K562 (cell line): ENCODE data around the gene TACR2. TPM values are rescaled to one million over a fixed set of nuclear protein-coding genes. Genes with fewer than 3 reads are reported as not detected.
"Not testable (repeated sequence)": the region's sequence is repeated elsewhere in the genome, so short reads cannot be mapped to it uniquely, and the experiment has no call there.

ENCODE experiments used
- ATAC-seq: fragments of 200-7000 bp; cut with Tn5 transposase; 3 replicates; pipeline ENCODE4 v1.9.1; 2020; ENCODE audit warnings: moderate library complexity
- BruUV-seq: library from RNA; stranded (reverse); fragments of 400-500 nt; replicated peaks from 2 replicates; lab custom pipeline; 2021; lab: Mats Ljungman, UMichigan
- CTCF ChIA-PET: fragments of 300-600 bp; formaldehyde crosslinking; extraction: SDS; loops from one replicate; lab custom pipeline; 2021; ENCODE audit warnings: low intra/inter-chr PET ratio; lab: Yijun Ruan, JAX
- POLR2A ChIA-PET: fragments of 300-600, 350-650 bp; sonication (Branson Sonifier 250); formaldehyde crosslinking; extraction: SDS; loops from one replicate; lab custom pipeline; 2021; ENCODE audit warnings: antibody characterized with exemption, inconsistent platforms; lab: Yijun Ruan, JAX
- DNase-seq, 4 experiments: peaks; one replicate each; pipeline versions ENCODE4 v3.0.0 to v3.0.0-alpha.2; 2011 to 2018; ENCODE audit warnings: low spot score in 3 of 4, mixed read lengths in 3 of 4; ENCODE audit errors: extremely low read depth in 1 of 4
- FAIRE-seq: peaks from 2 replicates; lab custom pipeline; 2011; peaks lifted over from hg19 to GRCh38; lab: Jason Lieb, UNC
- H2AFZ ChIP-seq: 2 replicates; pipeline ENCODE4 v1.6.0; 2011; ENCODE audit warnings: low read depth, low read length, control low read depth, inconsistent platforms
- H3K27ac ChIP-seq: fragments of 200-600 bp; 3 replicates; pipeline ENCODE4 v1.8.0; 2011; ENCODE audit warnings: low read depth, mild to moderate bottlenecking, control low read depth, inconsistent platforms, low read length, moderate library complexity, mixed read lengths; ENCODE audit errors: extremely low read depth
- H3K27me3 ChIP-seq, 2 experiments: fragments of 300-600 bp in 1 of 2; 2 replicates in 1 of 2; 3 replicates in 1 of 2; pipeline versions ENCODE4 v1.6.0 to v1.8.0; 2011; ENCODE audit warnings: inconsistent platforms in 2 of 2, low read length in 2 of 2, mild to moderate bottlenecking in 1 of 2, mixed read lengths in 1 of 2, moderate library complexity in 1 of 2; ENCODE audit not compliant: control insufficient read depth in 2 of 2, insufficient read depth in 2 of 2
- H3K36me3 ChIP-seq: fragments of 300-600 bp; 3 replicates; pipeline ENCODE4 v1.8.0; 2011; ENCODE audit warnings: mild to moderate bottlenecking, low read length, inconsistent platforms; ENCODE audit not compliant: control insufficient read depth, insufficient read depth
- H3K4me1 ChIP-seq, 2 experiments: fragments of 200-600 bp in 1 of 2; replicated peaks in 1 of 2; 2 replicates in 1 of 2; 3 replicates in 1 of 2; pipeline versions ENCODE4 v1.5.1 to v1.8.0; 2011; ENCODE audit warnings: inconsistent platforms in 2 of 2, low read length in 2 of 2, mild to moderate bottlenecking in 1 of 2, mixed read lengths in 1 of 2, moderate library complexity in 1 of 2; ENCODE audit not compliant: control insufficient read depth in 2 of 2, insufficient read depth in 2 of 2
- H3K4me2 ChIP-seq: 2 replicates; pipeline ENCODE4 v1.6.1; 2011; ENCODE audit warnings: low read length, control low read depth, inconsistent platforms, mixed read lengths; ENCODE audit not compliant: insufficient read depth
- H3K4me3 ChIP-seq: fragments of 200-600 bp; sonication (generic), shearing (Covaris generic); 2 replicates; pipeline ENCODE4 v1.5.1; 2016; ENCODE audit warnings: control low read depth, inconsistent platforms
- H3K79me2 ChIP-seq: fragments of 200-600 bp; 3 replicates; pipeline ENCODE4 v1.8.0; 2011; ENCODE audit warnings: low read length, inconsistent platforms; ENCODE audit not compliant: control insufficient read depth, insufficient read depth
- H3K9ac ChIP-seq, 2 experiments: 2 replicates each; pipeline versions ENCODE4 v1.6.0 to v1.6.1; 2011; ENCODE audit warnings: low read depth in 2 of 2, low read length in 2 of 2, control low read depth in 1 of 2, inconsistent platforms in 1 of 2, mild to moderate bottlenecking in 1 of 2, mixed read lengths in 1 of 2; ENCODE audit not compliant: insufficient read depth in 1 of 2
- H3K9me1 ChIP-seq: one replicate; pipeline ENCODE4 v1.6.0; 2011; ENCODE audit warnings: inconsistent platforms, mild to moderate bottlenecking, low read length, moderate library complexity; ENCODE audit not compliant: control insufficient read depth, insufficient read depth
- H3K9me3 ChIP-seq: replicated peaks from 2 replicates; pipeline ENCODE4 v1.5.1; 2011; ENCODE audit warnings: low read depth, low read length, inconsistent platforms; ENCODE audit not compliant: control insufficient read depth, insufficient read depth
- H4K20me1 ChIP-seq: replicated peaks from 2 replicates; pipeline ENCODE4 v1.6.1; 2011; ENCODE audit warnings: low read length, inconsistent platforms, mixed read lengths; ENCODE audit not compliant: control insufficient read depth, insufficient read depth
- CREM ChIP-seq: IDR thresholded peaks from 2 replicates; pipeline ENCODE4 v1.6.1; 2014; ENCODE audit warnings: antibody characterized with exemption, low read depth
- ESRRA ChIP-seq: fragments of 450-650 bp; IDR thresholded peaks from 2 replicates; pipeline ENCODE4 v1.6.1; 2014; ENCODE audit warnings: low read depth, mild to moderate bottlenecking, moderate library complexity, borderline replicate concordance
- FOS ChIP-seq: IDR thresholded peaks from 3 replicates; pipeline ENCODE4 v1.6.1; 2011; ENCODE audit not compliant: insufficient read length; ENCODE audit errors: extremely low read depth
- NR1H2 ChIP-seq: sonication (generic); formaldehyde crosslinking; IDR thresholded peaks from 2 replicates; pipeline ENCODE4 v1.4.0; 2020; ENCODE audit warnings: mild to moderate bottlenecking, missing genetic modification reagents
- RAD21 ChIP-seq, 2 experiments: fragments of 250-450 bp in 1 of 2; fragments of 450-650 bp in 1 of 2; sonication (Bioruptor Pico) in 1 of 2; formaldehyde crosslinking in 1 of 2; IDR thresholded peaks in 1 of 2; conservative IDR thresholded peaks in 1 of 2; 2 replicates each; pipeline versions ENCODE4 v1.4.0 to v1.8.0; 2020 to 2022; ENCODE audit warnings: mild to moderate bottlenecking in 2 of 2, moderate library complexity in 1 of 2
- RCOR1 ChIP-seq, 2 experiments: IDR thresholded peaks; 2 replicates each; pipeline ENCODE4 v1.6.1; 2012; ENCODE audit warnings: low read depth in 2 of 2, low read length in 2 of 2, borderline replicate concordance in 1 of 2, improper control_type of control experiment in 1 of 2
- SUPT5H ChIP-seq: fragments of 450-650 bp; IDR thresholded peaks from 2 replicates; pipeline ENCODE4 v1.6.1; 2016
- WGBS: fragments of 100-300 bp; shearing (Covaris generic); methylation state at CpG from one replicate; pipeline ENCODE4 v1.1.6; 2016; ENCODE audit warnings: low coverage, mixed read lengths; ENCODE audit not compliant: insufficient coverage; ENCODE audit errors: missing lambda C conversion rate; 5-methylcytosine and 5-hydroxymethylcytosine counted together
- in situ Hi-C: fragments of 300-500 bp; cut with MboI; formaldehyde crosslinking; loops from 4 replicates; pipeline ENCODE4 v1.15.0; 2018; ENCODE audit warnings: inconsistent platforms, mixed read lengths
- intact Hi-C: fragments of 100-400 bp; cut with micrococcal nuclease; formaldehyde crosslinking; loops from 2 replicates; pipeline ENCODE4 v1.14.2; 2022
- polyA plus RNA-seq, 8 experiments: library from polyadenylated mRNA; depleted of rRNA in 4 of 8; stranded (reverse) in 5 of 8; unstranded in 3 of 8; fragments of >200 nt; fragmentation: Nextera tagmentation in 2 of 8; fragmentation: Illumina TruSeq in 1 of 8; extraction: Ambion mirVana in 2 of 8; extraction: Trizol in 1 of 8; gene quantifications; 2 replicates each; pipeline versions ENCODE4 v1.2.1 to v1.2.3, GENCODE V29; 2011 to 2014; ENCODE audit warnings: inconsistent platforms in 1 of 8, missing spikeins in 1 of 8
- total RNA-seq, 7 experiments: library from RNA; depleted of rRNA in 6 of 7; stranded (reverse); fragments of >200 nt in 6 of 7; fragmentation: Illumina TruSeq in 2 of 7; extraction: Trizol in 2 of 7; gene quantifications; 2 replicates each; pipeline versions ENCODE4 v1.2.1 to v1.2.3, GENCODE V29; 2011 to 2021; ENCODE audit warnings: low replicate concordance in 1 of 7
- TF ChIP-seq, protein P1 (sequence below): fragments of 450-650 bp; formaldehyde crosslinking; conservative IDR thresholded peaks from 2 replicates; pipeline ENCODE4 v1.4.0; 2022; ENCODE audit warnings: mild to moderate bottlenecking, missing genetic modification characterization
- TF ChIP-seq, protein P2 (sequence below), 3 experiments: IDR thresholded peaks in 2 of 3; conservative IDR thresholded peaks in 1 of 3; 2 replicates each; pipeline ENCODE4 v1.5.1; 2011 to 2012; ENCODE audit warnings: low read length in 3 of 3, mild to moderate bottlenecking in 3 of 3, control low read depth in 2 of 3, improper control_type of control experiment in 1 of 3, inconsistent platforms in 1 of 3, low read depth in 1 of 3, mixed read lengths in 1 of 3, moderate library complexity in 1 of 3; ENCODE audit not compliant: insufficient read depth in 2 of 3

Gene TACR2
- total and polyA plus RNA-seq, 9 of the 15 experiments (the other 6 are each of a cell fraction or from before 2014, with no cell fraction given): not detected

DNA sequence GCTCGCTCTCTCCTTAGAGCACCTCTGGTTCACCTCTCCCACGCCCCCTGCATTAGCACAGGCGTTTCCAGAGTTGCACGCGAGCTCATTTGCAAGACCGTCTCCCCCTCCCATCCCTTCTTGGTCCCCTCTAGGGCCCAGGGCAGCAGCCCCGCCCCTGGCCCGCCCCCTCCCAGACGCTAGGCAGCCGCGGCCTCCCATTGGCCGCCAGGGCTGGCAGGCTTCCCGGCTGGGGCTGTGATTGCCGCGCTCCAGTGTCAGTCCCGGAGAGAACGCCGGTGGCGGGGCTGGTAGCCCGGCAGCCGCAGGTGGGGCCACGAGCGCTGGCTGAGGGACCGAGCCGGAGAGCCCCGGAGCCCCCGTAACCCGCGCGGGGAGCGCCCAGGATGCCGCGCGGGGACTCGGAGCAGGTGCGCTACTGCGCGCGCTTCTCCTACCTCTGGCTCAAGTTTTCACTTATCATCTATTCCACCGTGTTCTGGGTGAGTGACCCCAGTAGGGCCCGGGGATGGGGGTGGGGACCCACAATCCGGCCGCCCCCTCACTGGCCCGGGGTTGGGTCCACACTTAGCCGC lies 34.6 kb upstream of the TACR2 start, which contains the start of gene TSPAN15 (continued):
- TF ChIP-seq FOS: peak; percentile 85
- TF ChIP-seq CREM: 0 out of 2 replicates have a peak, but pooled peaks have one; percentile 15

DNA sequence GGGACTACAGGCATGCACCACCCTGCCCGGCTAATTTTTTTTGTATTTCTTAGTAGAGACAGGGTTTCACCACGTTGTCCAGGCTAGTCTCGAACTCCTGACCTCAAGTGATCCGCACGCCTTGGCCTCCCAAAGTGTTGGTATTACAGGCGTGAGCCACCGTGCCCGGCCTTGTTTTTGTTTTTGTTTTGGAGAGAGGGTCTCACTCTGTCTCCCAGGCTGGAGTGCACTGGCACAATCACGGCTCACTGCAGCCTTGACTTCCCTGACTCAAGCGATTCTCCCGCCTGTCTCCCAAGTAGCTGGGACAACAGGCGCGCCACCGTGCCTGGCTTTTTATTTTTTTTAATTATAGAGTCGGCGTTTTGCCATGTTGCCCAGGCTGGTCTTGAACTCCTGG lies 33.7 kb upstream of the TACR2 start:
- in situ Hi-C loops, CTCF ChIA-PET, H3K9me3 ChIP-seq, H3K27me3 ChIP-seq, H3K9ac ChIP-seq, H3K36me3 ChIP-seq, H4K20me1 ChIP-seq, DNase-seq, H3K79me2 ChIP-seq, ATAC-seq, H3K4me2 ChIP-seq, intact Hi-C loops, H3K4me3 ChIP-seq, H3K9me1 ChIP-seq, BruUV-seq, H3K27ac ChIP-seq, FAIRE-seq: not testable (repeated sequence)
- POLR2A ChIA-PET: interaction anchor here (0.6 to 1.8 kb wide), 4 partner anchors 11 to 583 kb away, joined by 3 to 6 read pairs (median 4); no protein-coding TSS in a partner anchor
- WGBS: 65% methylated on average over 16 of the region's 16 CpGs
- Histone ChIP-seq H3K4me1 (peaks cover 14 to 15% of the 10 kb centered on the region in 2 experiments), H2AFZ (peak overlapping the region; percentile 20; the same call in 1 of the 2 replicates)

DNA sequence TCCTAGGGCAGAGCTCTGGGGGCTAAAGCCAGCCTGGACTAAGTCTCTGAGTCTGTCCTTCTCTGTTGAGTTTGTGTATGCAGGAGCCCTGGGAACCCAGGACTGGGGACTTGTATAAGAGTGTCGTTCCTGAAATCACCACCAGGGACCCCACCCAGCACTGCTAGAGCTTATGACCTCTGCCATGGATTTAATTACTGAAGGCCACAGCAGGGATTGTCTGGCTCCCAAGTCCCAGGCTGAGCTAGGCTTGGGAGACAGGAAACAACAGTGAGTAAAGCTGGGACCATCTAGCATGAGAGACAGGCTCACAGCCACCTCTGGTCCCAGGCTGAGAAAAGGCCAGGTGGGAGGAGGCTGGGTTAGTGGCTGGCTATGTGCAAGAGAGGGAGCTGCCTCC lies 33.1 kb upstream of the TACR2 start:
- ATAC-seq (peak; percentile 86), DNase-seq (peak; percentile 54 to 70 (median 66)), FAIRE-seq (peak; percentile 87)
- ChIA-PET CTCF (no interaction called here), POLR2A (interaction anchor here (0.6 to 1.3 kb wide), 7 partner anchors 13 to 1195 kb away, joined by 3 to 5 read pairs (median 3); no protein-coding TSS in a partner anchor)
- 0 out of 5 replicates have a peak, but pooled peaks cover 0 to 9% of the 10 kb centered on the region in 2 experiments for H3K27me3 ChIP-seq
- no peaks in the 10 kb centered on the region for H4K20me1 ChIP-seq
- peaks cover 14 to 15% of the 10 kb centered on the region in 2 experiments for H3K4me1 ChIP-seq
- no peaks in the 10 kb centered on the region for H3K9me3 ChIP-seq
- no TSS peak for BruUV-seq
- H3K36me3 ChIP-seq: no peaks in the 10 kb centered on the region
- no peaks in the 10 kb centered on the region for H3K79me2 ChIP-seq
- intact Hi-C loops (loop anchor here (5.0 kb wide), 1 partner anchor 37 kb away; no protein-coding TSS in a partner anchor), in situ Hi-C loops (no loop called here)
- no peak overlapping the region for H2AFZ ChIP-seq
- no peak overlapping the region for H3K27ac ChIP-seq
- 0% methylated on average over 1 of the region's 1 CpG for WGBS
- no peak overlapping the region for H3K9ac ChIP-seq
- H3K4me3 ChIP-seq: no peak overlapping the region
- H3K4me2 ChIP-seq: no peak overlapping the region
- H3K9me1 ChIP-seq: no peaks in the 10 kb centered on the region
- TF ChIP-seq ESRRA (peak; percentile 29; the same call in 1 of the 2 replicates), RCOR1 (IDR thresholded peaks at IDR 0.05; ENCODE audit: borderline replicate concordance in 1 of 2, low read depth in 2 of 2, low read length in 2 of 2) (0 out of 4 replicates have a peak, but pooled peaks of 1 of the 2 experiments have one; percentile 13), RAD21 (CRISPR knock-in tag; conservative IDR thresholded peaks at IDR 0.05 in 1 of 2, IDR thresholded peaks at IDR 0.05 in 1 of 2) (peak in 1 of 2 experiments; percentile 35; a peak in 2 of 4 replicates), NR1H2 (CRISPR knock-in tag) (no peak), SUPT5H (no peak)
- TF ChIP-seq, protein P1, sequence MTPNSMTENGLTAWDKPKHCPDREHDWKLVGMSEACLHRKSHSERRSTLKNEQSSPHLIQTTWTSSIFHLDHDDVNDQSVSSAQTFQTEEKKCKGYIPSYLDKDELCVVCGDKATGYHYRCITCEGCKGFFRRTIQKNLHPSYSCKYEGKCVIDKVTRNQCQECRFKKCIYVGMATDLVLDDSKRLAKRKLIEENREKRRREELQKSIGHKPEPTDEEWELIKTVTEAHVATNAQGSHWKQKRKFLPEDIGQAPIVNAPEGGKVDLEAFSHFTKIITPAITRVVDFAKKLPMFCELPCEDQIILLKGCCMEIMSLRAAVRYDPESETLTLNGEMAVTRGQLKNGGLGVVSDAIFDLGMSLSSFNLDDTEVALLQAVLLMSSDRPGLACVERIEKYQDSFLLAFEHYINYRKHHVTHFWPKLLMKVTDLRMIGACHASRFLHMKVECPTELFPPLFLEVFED (CRISPR knock-in tag): no peak
- TF ChIP-seq, protein P2, sequence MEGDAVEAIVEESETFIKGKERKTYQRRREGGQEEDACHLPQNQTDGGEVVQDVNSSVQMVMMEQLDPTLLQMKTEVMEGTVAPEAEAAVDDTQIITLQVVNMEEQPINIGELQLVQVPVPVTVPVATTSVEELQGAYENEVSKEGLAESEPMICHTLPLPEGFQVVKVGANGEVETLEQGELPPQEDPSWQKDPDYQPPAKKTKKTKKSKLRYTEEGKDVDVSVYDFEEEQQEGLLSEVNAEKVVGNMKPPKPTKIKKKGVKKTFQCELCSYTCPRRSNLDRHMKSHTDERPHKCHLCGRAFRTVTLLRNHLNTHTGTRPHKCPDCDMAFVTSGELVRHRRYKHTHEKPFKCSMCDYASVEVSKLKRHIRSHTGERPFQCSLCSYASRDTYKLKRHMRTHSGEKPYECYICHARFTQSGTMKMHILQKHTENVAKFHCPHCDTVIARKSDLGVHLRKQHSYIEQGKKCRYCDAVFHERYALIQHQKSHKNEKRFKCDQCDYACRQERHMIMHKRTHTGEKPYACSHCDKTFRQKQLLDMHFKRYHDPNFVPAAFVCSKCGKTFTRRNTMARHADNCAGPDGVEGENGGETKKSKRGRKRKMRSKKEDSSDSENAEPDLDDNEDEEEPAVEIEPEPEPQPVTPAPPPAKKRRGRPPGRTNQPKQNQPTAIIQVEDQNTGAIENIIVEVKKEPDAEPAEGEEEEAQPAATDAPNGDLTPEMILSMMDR (IDR thresholded peaks at IDR 0.05 in 2 of 3, conservative IDR thresholded peaks at IDR 0.05 in 1 of 3; ENCODE audit: insufficient read depth in 2 of 3, low read depth in 1 of 3, low read length in 3 of 3): peak; percentile 60 to 74 (median 69)
